Spleen (tissue), 7 donors: ENCODE results near the gene NDUFS7.

Experiments
- POLR2A ChIP-seq, 3 donors: fragments of 450-650 bp; IDR thresholded peaks; one replicate each; pipeline ENCODE4 v1.5.1; 2017; ENCODE audit warnings: antibody characterized with exemption in 3 of 3, mild to moderate bottlenecking in 1 of 3
- POLR2AphosphoS5 ChIP-seq, 3 donors: sonication (generic); formaldehyde crosslinking; IDR thresholded peaks; one replicate each; pipeline ENCODE4 v1.5.1; 2017; ENCODE audit warnings: antibody characterized with exemption in 3 of 3
- TF ChIP-seq, protein P1 (sequence below), 11 experiments: fragments of 200-600 bp in 7 of 11; fragments of 450-650 bp in 4 of 11; sonication (generic) in 4 of 11; IDR thresholded peaks in 8 of 11; conservative IDR thresholded peaks in 3 of 11; 1 replicate in 7 of 11; 2 replicates in 4 of 11; pipeline versions ENCODE4 v1.4.0 to v1.8.0; 2016 to 2021; ENCODE audit warnings: antibody characterized with exemption in 11 of 11, inconsistent platforms in 4 of 11, mild to moderate bottlenecking in 1 of 11
- donor health status: DM: no; HTN: no; CAD: no; lungs with moderate emphysema.
- donor health status: DM: no; HTN: no; CAD: no.
- donor health status: DM: no; HTN: no; CAD: no.

DNA sequence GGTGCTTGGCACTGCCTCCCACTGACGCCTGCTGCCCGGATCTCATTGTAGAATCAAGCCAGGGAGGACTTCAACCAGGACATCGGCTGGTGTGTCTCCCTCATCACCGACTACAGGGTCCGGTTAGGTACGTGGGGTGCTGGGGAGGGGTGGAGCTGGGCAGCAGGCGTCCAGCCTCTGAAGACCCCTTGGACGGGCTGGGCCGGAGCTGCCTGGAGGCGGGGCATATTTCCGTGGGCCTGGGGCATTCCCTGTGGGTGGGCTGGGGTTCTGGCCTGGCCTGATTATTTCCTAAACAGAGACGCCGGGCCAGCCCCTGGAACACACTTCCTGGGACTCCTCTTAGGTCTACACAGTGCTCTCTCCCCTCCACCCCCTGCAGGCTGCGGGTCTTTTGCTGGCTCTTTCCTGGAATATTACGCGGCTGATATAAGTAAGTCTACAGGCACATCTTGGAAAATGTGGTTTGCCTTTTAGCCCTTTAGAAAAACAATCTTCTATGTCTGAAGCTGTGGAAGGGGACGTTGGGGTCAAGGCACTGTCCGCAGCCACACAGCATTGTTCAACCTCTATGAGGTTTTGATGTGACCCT, 14.4 kb upstream of the NDUFS7 start:
- TF ChIP-seq, protein P1, sequence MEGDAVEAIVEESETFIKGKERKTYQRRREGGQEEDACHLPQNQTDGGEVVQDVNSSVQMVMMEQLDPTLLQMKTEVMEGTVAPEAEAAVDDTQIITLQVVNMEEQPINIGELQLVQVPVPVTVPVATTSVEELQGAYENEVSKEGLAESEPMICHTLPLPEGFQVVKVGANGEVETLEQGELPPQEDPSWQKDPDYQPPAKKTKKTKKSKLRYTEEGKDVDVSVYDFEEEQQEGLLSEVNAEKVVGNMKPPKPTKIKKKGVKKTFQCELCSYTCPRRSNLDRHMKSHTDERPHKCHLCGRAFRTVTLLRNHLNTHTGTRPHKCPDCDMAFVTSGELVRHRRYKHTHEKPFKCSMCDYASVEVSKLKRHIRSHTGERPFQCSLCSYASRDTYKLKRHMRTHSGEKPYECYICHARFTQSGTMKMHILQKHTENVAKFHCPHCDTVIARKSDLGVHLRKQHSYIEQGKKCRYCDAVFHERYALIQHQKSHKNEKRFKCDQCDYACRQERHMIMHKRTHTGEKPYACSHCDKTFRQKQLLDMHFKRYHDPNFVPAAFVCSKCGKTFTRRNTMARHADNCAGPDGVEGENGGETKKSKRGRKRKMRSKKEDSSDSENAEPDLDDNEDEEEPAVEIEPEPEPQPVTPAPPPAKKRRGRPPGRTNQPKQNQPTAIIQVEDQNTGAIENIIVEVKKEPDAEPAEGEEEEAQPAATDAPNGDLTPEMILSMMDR (IDR thresholded peaks at IDR 0.05 in 8 of 11, conservative IDR thresholded peaks at IDR 0.05 in 3 of 11): no peak
- no peak for TF ChIP-seq POLR2AphosphoS5 (IDR thresholded peaks at IDR 0.05)
- no peak for TF ChIP-seq POLR2A (IDR thresholded peaks at IDR 0.05)
